SK-N-SH (cell line): Measurements from ENCODE around the gene BRAT1.

Experiments used
- POLR2AphosphoS5 ChIP-seq: IDR thresholded peaks from 2 replicates; pipeline ENCODE4 v1.6.1; 2012; ENCODE audit warnings: low read depth, low read length
- TF ChIP-seq, protein P1 (sequence below): fragments of 200-600 bp; sonication (generic); IDR thresholded peaks from 2 replicates; pipeline ENCODE4 v1.6.1; 2017; ENCODE audit warnings: antibody characterized with exemption, mild to moderate bottlenecking, moderate library complexity

- TF ChIP-seq POLR2AphosphoS5, result no peak
- TF ChIP-seq, protein P1, sequence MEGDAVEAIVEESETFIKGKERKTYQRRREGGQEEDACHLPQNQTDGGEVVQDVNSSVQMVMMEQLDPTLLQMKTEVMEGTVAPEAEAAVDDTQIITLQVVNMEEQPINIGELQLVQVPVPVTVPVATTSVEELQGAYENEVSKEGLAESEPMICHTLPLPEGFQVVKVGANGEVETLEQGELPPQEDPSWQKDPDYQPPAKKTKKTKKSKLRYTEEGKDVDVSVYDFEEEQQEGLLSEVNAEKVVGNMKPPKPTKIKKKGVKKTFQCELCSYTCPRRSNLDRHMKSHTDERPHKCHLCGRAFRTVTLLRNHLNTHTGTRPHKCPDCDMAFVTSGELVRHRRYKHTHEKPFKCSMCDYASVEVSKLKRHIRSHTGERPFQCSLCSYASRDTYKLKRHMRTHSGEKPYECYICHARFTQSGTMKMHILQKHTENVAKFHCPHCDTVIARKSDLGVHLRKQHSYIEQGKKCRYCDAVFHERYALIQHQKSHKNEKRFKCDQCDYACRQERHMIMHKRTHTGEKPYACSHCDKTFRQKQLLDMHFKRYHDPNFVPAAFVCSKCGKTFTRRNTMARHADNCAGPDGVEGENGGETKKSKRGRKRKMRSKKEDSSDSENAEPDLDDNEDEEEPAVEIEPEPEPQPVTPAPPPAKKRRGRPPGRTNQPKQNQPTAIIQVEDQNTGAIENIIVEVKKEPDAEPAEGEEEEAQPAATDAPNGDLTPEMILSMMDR, result no peak
These were observed 26.7 kb downstream of the BRAT1 start for GRCh38 chr7:2528481-2529095.
